Neural cell (in vitro differentiated cells): ENCODE measurements around the gene KCNIP4. TPM values are rescaled to one million over a fixed set of nuclear protein-coding genes. Genes with fewer than 3 reads are reported as not detected.

Experiments
- H2AFZ ChIP-seq: fragments of 200-600, 300-800 bp; sonication (generic), shearing (Covaris generic); 2 replicates; pipeline ENCODE4 v1.6.0; 2014; ENCODE audit warnings: low read depth, mild to moderate bottlenecking, antibody characterized with exemption, low read length, moderate library complexity
- H3F3A ChIP-seq: fragments of 200-600 bp; shearing (Covaris generic); 2 replicates; pipeline ENCODE4 v1.6.1; 2016; ENCODE audit warnings: mild to moderate bottlenecking, moderate library complexity, mixed read lengths, antibody characterized with exemption, low read length; ENCODE audit not compliant: insufficient read depth, poor library complexity, severe bottlenecking
- H3K27ac ChIP-seq: fragments of 200-600, 300-800 bp; sonication (generic), shearing (Covaris generic); 2 replicates; pipeline ENCODE4 v1.5.1; 2014; ENCODE audit warnings: mild to moderate bottlenecking, low read length, moderate library complexity
- H3K27me3 ChIP-seq: fragments of 300-800, 200-600 bp; sonication (generic), shearing (Covaris generic); 2 replicates; pipeline ENCODE4 v1.6.0; 2014; ENCODE audit warnings: mild to moderate bottlenecking, low read depth, low read length, moderate library complexity; ENCODE audit not compliant: insufficient read depth
- H3K36me3 ChIP-seq: fragments of 300-800, 200-600 bp; sonication (generic), shearing (Covaris generic); 2 replicates; pipeline ENCODE4 v1.5.1; 2014; ENCODE audit warnings: mild to moderate bottlenecking, antibody characterized with exemption, low read length, moderate library complexity; ENCODE audit not compliant: insufficient read depth
- H3K4me2 ChIP-seq: fragments of 300-800, 200-600 bp; sonication (generic), shearing (Covaris generic); 2 replicates; pipeline ENCODE4 v1.6.0; 2014; ENCODE audit warnings: mild to moderate bottlenecking, low read length
- H3K4me3 ChIP-seq: fragments of 300-800, 200-600 bp; sonication (generic), shearing (Covaris generic); 2 replicates; pipeline ENCODE4 v1.5.1; 2014; ENCODE audit warnings: mild to moderate bottlenecking, low read length, moderate library complexity
- H3K79me2 ChIP-seq: fragments of 200-600 bp; shearing (Covaris generic); replicated peaks from 2 replicates; pipeline ENCODE4 v1.6.0; 2014; ENCODE audit warnings: mild to moderate bottlenecking, low read length, moderate library complexity; ENCODE audit not compliant: insufficient read depth
- H3K9ac ChIP-seq: fragments of 300-800, 200-600 bp; sonication (generic), shearing (Covaris generic); 2 replicates; pipeline ENCODE4 v1.6.1; 2016; ENCODE audit warnings: mild to moderate bottlenecking, low read length, mixed read lengths
- H3K9me2 ChIP-seq: fragments of 200-600 bp; shearing (Covaris generic); 2 replicates; pipeline ENCODE4 v1.6.1; 2016; ENCODE audit warnings: mild to moderate bottlenecking, low read length, mixed read lengths; ENCODE audit not compliant: insufficient read depth
- H3K9me3 ChIP-seq: fragments of 200-600, 300-800 bp; sonication (generic), shearing (Covaris generic); 2 replicates; pipeline ENCODE4 v1.6.1; 2016; ENCODE audit warnings: mild to moderate bottlenecking, mixed run types, low read length, moderate library complexity, mixed read lengths
- H4K20me1 ChIP-seq: fragments of 200-600 bp; shearing (Covaris generic); 2 replicates; pipeline ENCODE4 v1.6.1; 2016; ENCODE audit warnings: mild to moderate bottlenecking, mixed run types; ENCODE audit not compliant: insufficient read depth
- EP300 ChIP-seq: fragments of 450-650 bp; conservative IDR thresholded peaks from 2 replicates; pipeline ENCODE4 v1.6.1; 2014; ENCODE audit warnings: antibody characterized with exemption, mild to moderate bottlenecking, moderate library complexity; ENCODE audit not compliant: poor library complexity, severe bottlenecking
- EZH2 ChIP-seq: fragments of 200-600, 300-800 bp; shearing (Covaris generic), sonication (generic); IDR thresholded peaks from 2 replicates; pipeline ENCODE4 v1.6.1; 2014; ENCODE audit warnings: antibody characterized with exemption, low read length, borderline replicate concordance, mild to moderate bottlenecking; ENCODE audit not compliant: insufficient read depth, poor library complexity, severe bottlenecking
- MXI1 ChIP-seq: fragments of 450-650 bp; conservative IDR thresholded peaks from 2 replicates; pipeline ENCODE4 v1.6.1; 2014; ENCODE audit warnings: antibody characterized with exemption, mild to moderate bottlenecking; ENCODE audit not compliant: poor library complexity, severe bottlenecking
- POLR2AphosphoS5 ChIP-seq: IDR thresholded peaks from 2 replicates; pipeline ENCODE4 v1.6.1; 2012
- RAD21 ChIP-seq: fragments of 450-650 bp; conservative IDR thresholded peaks from 2 replicates; pipeline ENCODE4 v1.6.1; 2014; ENCODE audit warnings: antibody characterized with exemption, mild to moderate bottlenecking, moderate library complexity
- REST ChIP-seq: IDR thresholded peaks from 2 replicates; pipeline ENCODE4 v1.6.1; 2012; ENCODE audit warnings: borderline replicate concordance
- SMC3 ChIP-seq: fragments of 450-650 bp; conservative IDR thresholded peaks from 2 replicates; pipeline ENCODE4 v1.6.1; 2014; ENCODE audit warnings: antibody characterized with exemption, mild to moderate bottlenecking, moderate library complexity; ENCODE audit not compliant: poor library complexity
- TAF1 ChIP-seq: IDR thresholded peaks from 2 replicates; pipeline ENCODE4 v1.6.1; 2012; ENCODE audit warnings: low read depth
- polyA plus RNA-seq: library from polyadenylated mRNA; depleted of rRNA; stranded (reverse); fragments of >200 nt; gene quantifications from 2 replicates; pipeline ENCODE4 v1.2.3, GENCODE V29; 2014
- TF ChIP-seq, protein P1 (sequence below): fragments of 450-650 bp; IDR thresholded peaks from 2 replicates; pipeline ENCODE4 v1.5.1; 2014; ENCODE audit warnings: antibody characterized with exemption, mild to moderate bottlenecking, moderate library complexity; ENCODE audit not compliant: poor library complexity, severe bottlenecking

Gene KCNIP4
- polyA plus RNA-seq, 1 donor from 2014 or later = 22.8 TPM

DNA sequence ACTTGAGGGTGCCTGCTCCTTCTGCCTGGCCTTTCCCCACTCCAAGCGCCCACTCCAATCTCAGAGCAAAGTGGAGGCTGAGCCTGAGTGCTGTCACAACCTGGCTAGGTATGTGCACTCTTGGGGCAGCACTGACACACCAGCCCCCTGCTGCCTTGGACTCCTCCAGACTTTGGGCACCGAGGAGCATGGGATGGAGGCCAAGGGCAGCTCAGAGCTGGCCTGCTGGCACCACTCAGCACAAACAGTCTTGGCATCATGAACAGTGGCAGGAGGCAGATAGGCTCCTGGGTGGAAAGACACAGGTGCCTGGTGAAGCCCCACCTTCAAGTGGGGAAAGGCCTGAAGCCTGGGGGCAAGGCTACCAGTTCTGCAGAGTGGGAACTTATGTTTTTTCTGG lies 91.8 kb downstream of the KCNIP4 start:
- no peak overlapping the region for H3K4me2 ChIP-seq
- H4K20me1 ChIP-seq = no peaks in the 10 kb centered on the region
- no peaks in the 10 kb centered on the region for H3K9me2 ChIP-seq
- no peaks in the 10 kb centered on the region for H3K27me3 ChIP-seq
- no peak overlapping the region for H3K9ac ChIP-seq
- no peak overlapping the region for H3K27ac ChIP-seq
- H3K79me2 ChIP-seq = no peaks in the 10 kb centered on the region
- no peaks in the 10 kb centered on the region for H3K36me3 ChIP-seq
- H3F3A ChIP-seq = no peaks in the 10 kb centered on the region
- no peak overlapping the region for H2AFZ ChIP-seq
- no peaks in the 10 kb centered on the region for H3K9me3 ChIP-seq
- TF ChIP-seq EP300 (no peak), EZH2 (no peak), POLR2AphosphoS5 (no peak), REST (no peak), RAD21 (no peak), TAF1 (no peak), SMC3 (no peak), MXI1 (no peak)
- TF ChIP-seq, protein P1, sequence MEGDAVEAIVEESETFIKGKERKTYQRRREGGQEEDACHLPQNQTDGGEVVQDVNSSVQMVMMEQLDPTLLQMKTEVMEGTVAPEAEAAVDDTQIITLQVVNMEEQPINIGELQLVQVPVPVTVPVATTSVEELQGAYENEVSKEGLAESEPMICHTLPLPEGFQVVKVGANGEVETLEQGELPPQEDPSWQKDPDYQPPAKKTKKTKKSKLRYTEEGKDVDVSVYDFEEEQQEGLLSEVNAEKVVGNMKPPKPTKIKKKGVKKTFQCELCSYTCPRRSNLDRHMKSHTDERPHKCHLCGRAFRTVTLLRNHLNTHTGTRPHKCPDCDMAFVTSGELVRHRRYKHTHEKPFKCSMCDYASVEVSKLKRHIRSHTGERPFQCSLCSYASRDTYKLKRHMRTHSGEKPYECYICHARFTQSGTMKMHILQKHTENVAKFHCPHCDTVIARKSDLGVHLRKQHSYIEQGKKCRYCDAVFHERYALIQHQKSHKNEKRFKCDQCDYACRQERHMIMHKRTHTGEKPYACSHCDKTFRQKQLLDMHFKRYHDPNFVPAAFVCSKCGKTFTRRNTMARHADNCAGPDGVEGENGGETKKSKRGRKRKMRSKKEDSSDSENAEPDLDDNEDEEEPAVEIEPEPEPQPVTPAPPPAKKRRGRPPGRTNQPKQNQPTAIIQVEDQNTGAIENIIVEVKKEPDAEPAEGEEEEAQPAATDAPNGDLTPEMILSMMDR = no peak
- H3K4me3 ChIP-seq = no peak overlapping the region

- TF ChIP-seq, protein P1 = no peak
- H3F3A ChIP-seq = no peaks in the 10 kb centered on the region
Observed at GRCh38 chr4:21856301-21856700, 92.3 kb downstream of the KCNIP4 start.

More at GRCh38 chr4:21856301-21856700, 92.3 kb downstream of the KCNIP4 start:
- H3K27ac ChIP-seq = no peak overlapping the region
- H2AFZ ChIP-seq = no peak overlapping the region
- no peaks in the 10 kb centered on the region for H3K27me3 ChIP-seq
- no peak overlapping the region for H3K4me3 ChIP-seq
- H3K9me2 ChIP-seq = no peaks in the 10 kb centered on the region
- no peaks in the 10 kb centered on the region for H4K20me1 ChIP-seq
- H3K79me2 ChIP-seq = no peaks in the 10 kb centered on the region
- no peak overlapping the region for H3K9ac ChIP-seq
- no peak overlapping the region for H3K4me2 ChIP-seq
- H3K36me3 ChIP-seq = no peaks in the 10 kb centered on the region
- no peaks in the 10 kb centered on the region for H3K9me3 ChIP-seq
